ENCODE measurements around the gene PPP1R9A.

PPP1R9A gene

DNA sequence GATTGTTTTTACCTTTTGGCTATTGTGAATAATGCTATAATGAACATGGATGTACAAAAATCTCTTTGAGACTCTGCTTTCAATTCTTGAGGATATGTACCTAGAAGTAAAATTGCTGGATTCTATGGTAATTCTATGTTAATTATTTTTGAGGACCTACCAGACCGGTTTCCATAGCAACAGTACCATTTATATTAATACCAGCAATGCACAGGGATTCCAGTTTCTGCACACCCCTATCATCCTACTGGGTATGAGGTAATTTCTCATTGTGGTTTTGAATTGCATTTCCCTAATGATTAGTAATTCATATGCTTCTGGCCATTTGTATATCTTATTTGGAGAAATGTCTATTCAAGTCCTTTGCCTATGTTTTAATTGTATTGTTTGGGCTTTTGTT, 9.9 kb upstream of the PPP1R9A start:
- Histone ChIP-seq H2AFZ (ENCODE audit: low read length) (no peak overlapping the region), H3K79me2 (ENCODE audit: insufficient read depth, low read length) (no peaks in the 10 kb centered on the region), H3K4me2 (ENCODE audit: low read depth, low read length, poor library complexity, severe bottlenecking) (no peak overlapping the region), H3K4me1 (ENCODE audit: insufficient read depth, low read length, poor library complexity, severe bottlenecking) (no peaks in the 10 kb centered on the region), H4K20me1 (ENCODE audit: insufficient read depth, low read length, poor library complexity, severe bottlenecking) (no peaks in the 10 kb centered on the region), H3K36me3 (ENCODE audit: insufficient read depth, low read length) (no peaks in the 10 kb centered on the region), H3K27me3 (ENCODE audit: insufficient read depth, low read length, poor library complexity, severe bottlenecking) (no peaks in the 10 kb centered on the region), H3K9me3 (ENCODE audit: insufficient read depth, low read depth, low read length) (no peaks in the 10 kb centered on the region), H3K9ac (ENCODE audit: low read depth, low read length, poor library complexity, severe bottlenecking) (no peak overlapping the region), H3K9me2 (replicated peaks; ENCODE audit: low read depth, low read length) (no peaks in the 10 kb centered on the region), H3K4me3 (ENCODE audit: low read length, poor library complexity, severe bottlenecking) (no peak overlapping the region), H3F3A (ENCODE audit: low read depth) (no peaks in the 10 kb centered on the region)
- no peak for TF ChIP-seq EZH2phosphoT487 (IDR thresholded peaks at IDR 0.05; ENCODE audit: borderline replicate concordance)
- no peak for TF ChIP-seq CTCF (conservative IDR thresholded peaks at IDR 0.05; ENCODE audit: low read length)

DNA sequence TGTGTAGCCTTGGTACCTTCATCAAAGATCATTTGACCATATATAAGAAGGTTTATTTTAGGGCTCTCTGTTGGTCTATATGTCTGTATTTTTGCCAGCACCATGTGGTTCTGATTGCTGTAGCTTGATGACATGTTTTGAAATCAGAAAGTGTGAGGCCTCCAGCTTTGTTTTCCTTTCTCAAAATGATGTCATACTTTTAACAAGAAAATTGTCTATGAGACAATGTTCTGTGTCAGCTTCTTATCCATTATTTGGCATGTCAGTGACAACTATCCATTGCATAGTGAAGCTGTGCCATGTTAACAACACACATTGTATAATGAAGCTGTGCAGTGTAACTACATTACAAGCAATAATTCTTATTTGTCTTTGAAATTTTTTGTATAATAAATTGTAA, 9.1 kb upstream of the PPP1R9A start:
- Histone ChIP-seq H3K4me2 (ENCODE audit: low read depth, low read length, poor library complexity, severe bottlenecking) (no peak overlapping the region), H3K9me3 (ENCODE audit: insufficient read depth, low read depth, low read length) (no peaks in the 10 kb centered on the region), H3K9me2 (replicated peaks; ENCODE audit: low read depth, low read length) (no peaks in the 10 kb centered on the region), H3K27me3 (ENCODE audit: insufficient read depth, low read length, poor library complexity, severe bottlenecking) (no peaks in the 10 kb centered on the region), H3K4me3 (ENCODE audit: low read length, poor library complexity, severe bottlenecking) (no peak overlapping the region), H4K20me1 (ENCODE audit: insufficient read depth, low read length, poor library complexity, severe bottlenecking) (no peaks in the 10 kb centered on the region), H3F3A (ENCODE audit: low read depth) (no peaks in the 10 kb centered on the region), H2AFZ (ENCODE audit: low read length) (no peak overlapping the region), H3K36me3 (ENCODE audit: insufficient read depth, low read length) (no peaks in the 10 kb centered on the region), H3K9ac (ENCODE audit: low read depth, low read length, poor library complexity, severe bottlenecking) (no peak overlapping the region), H3K79me2 (ENCODE audit: insufficient read depth, low read length) (no peaks in the 10 kb centered on the region), H3K4me1 (ENCODE audit: insufficient read depth, low read length, poor library complexity, severe bottlenecking) (no peaks in the 10 kb centered on the region)
- TF ChIP-seq EZH2phosphoT487 (IDR thresholded peaks at IDR 0.05; ENCODE audit: borderline replicate concordance) (no peak), CTCF (conservative IDR thresholded peaks at IDR 0.05; ENCODE audit: low read length) (no peak)

DNA sequence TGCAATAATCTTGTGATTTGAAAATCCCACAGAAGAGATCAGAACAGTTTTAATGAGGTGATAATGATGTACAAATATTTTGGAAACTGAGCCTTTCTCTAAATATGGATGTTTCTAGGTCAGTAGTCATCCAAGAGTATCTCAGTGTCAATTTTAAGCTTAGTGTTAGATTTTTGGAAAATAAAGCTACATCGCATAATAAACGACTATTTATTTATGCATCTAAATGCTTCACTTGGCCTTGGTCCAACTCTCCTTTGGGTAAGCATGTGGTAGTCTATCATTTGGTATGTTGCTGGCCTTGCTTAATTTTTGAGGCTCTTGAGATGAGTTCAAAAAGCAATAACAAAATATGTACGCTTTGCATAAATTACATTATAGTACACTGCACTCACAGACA, 5.4 kb upstream of the PPP1R9A start:
- TF ChIP-seq CTCF (conservative IDR thresholded peaks at IDR 0.05; ENCODE audit: low read length) = no peak
- TF ChIP-seq EZH2phosphoT487 (IDR thresholded peaks at IDR 0.05; ENCODE audit: borderline replicate concordance) = no peak
- Histone ChIP-seq H3K9ac (ENCODE audit: low read depth, low read length, poor library complexity, severe bottlenecking) (no peak overlapping the region), H3K79me2 (ENCODE audit: insufficient read depth, low read length) (no peaks in the 10 kb centered on the region), H3K9me3 (ENCODE audit: insufficient read depth, low read depth, low read length) (no peaks in the 10 kb centered on the region), H3K4me3 (ENCODE audit: low read length, poor library complexity, severe bottlenecking) (no peak overlapping the region), H3K4me2 (ENCODE audit: low read depth, low read length, poor library complexity, severe bottlenecking) (no peak overlapping the region), H4K20me1 (ENCODE audit: insufficient read depth, low read length, poor library complexity, severe bottlenecking) (no peaks in the 10 kb centered on the region), H3K9me2 (replicated peaks; ENCODE audit: low read depth, low read length) (no peaks in the 10 kb centered on the region), H3K36me3 (ENCODE audit: insufficient read depth, low read length) (no peaks in the 10 kb centered on the region), H3F3A (ENCODE audit: low read depth) (no peaks in the 10 kb centered on the region), H3K27me3 (ENCODE audit: insufficient read depth, low read length, poor library complexity, severe bottlenecking) (no peaks in the 10 kb centered on the region), H3K4me1 (ENCODE audit: insufficient read depth, low read length, poor library complexity, severe bottlenecking) (peaks cover 11% of the 10 kb centered on the region), H2AFZ (ENCODE audit: low read length) (no peak overlapping the region)
